ENCODE data around the gene AKR1C3. TPM values are rescaled to one million over a fixed set of nuclear protein-coding genes. Genes with fewer than 3 reads are reported as not detected.
"Not testable (repeated sequence)": the region's sequence is repeated elsewhere in the genome, so short reads cannot be mapped to it uniquely, and the experiment has no call there.

Gene AKR1C3
- total and polyA plus RNA-seq, 2 experiments from 2014 or later: 7.7 to 8.6 TPM

- Histone ChIP-seq H3K4me1 (ENCODE audit: low read depth) (no peaks in the 10 kb centered on the region), H3K4me3 (no peak overlapping the region), H3K9me3 (ENCODE audit: low read depth) (peaks cover 3% of the 10 kb centered on the region), H3K36me3 (no peaks in the 10 kb centered on the region), H3K27ac (no peak overlapping the region), H3K27me3 (no peaks in the 10 kb centered on the region)
- TF ChIP-seq CTCF (IDR thresholded peaks at IDR 0.05; ENCODE audit: low read depth, low read length): no peak
- DNase-seq (ENCODE audit: low read depth in 1 of 2, low spot score in 1 of 2): no peak
Observed at GRCh38 chr10:5123886-5124285, 29.7 kb downstream of the AKR1C3 start.

GRCh38 chr10:5125315-5126044 is 31.3 kb downstream of the AKR1C3 start:
- Histone ChIP-seq H3K4me3 (no peak overlapping the region), H3K27me3 (no peaks in the 10 kb centered on the region), H3K36me3 (no peaks in the 10 kb centered on the region), H3K4me1 (ENCODE audit: low read depth) (no peaks in the 10 kb centered on the region), H3K27ac (no peak overlapping the region), H3K9me3 (ENCODE audit: low read depth) (peaks cover 3% of the 10 kb centered on the region)
- DNase-seq (ENCODE audit: low read depth in 1 of 2, low spot score in 1 of 2): peak in 1 of 2 donors; percentile 7
- TF ChIP-seq CTCF (IDR thresholded peaks at IDR 0.05; ENCODE audit: low read depth, low read length): no peak

GRCh38 chr10:5135581-5135980 is 41.4 kb downstream of the AKR1C3 start:
- no peak for DNase-seq (ENCODE audit: low read depth in 1 of 2, low spot score in 1 of 2)
- TF ChIP-seq CTCF (IDR thresholded peaks at IDR 0.05; ENCODE audit: low read depth, low read length): no peak
- no peaks in the 10 kb centered on the region for H3K4me1 ChIP-seq (ENCODE audit: low read depth)
- H3K4me3 ChIP-seq: no peak overlapping the region
- no peaks in the 10 kb centered on the region for H3K36me3 ChIP-seq
- H3K9me3 ChIP-seq (ENCODE audit: low read depth): no peaks in the 10 kb centered on the region
- H3K27me3 ChIP-seq: no peaks in the 10 kb centered on the region
- H3K27ac ChIP-seq: no peak overlapping the region

GRCh38 chr10:5136468-5137087 is 42.4 kb downstream of the AKR1C3 start:
- no peak for TF ChIP-seq CTCF (IDR thresholded peaks at IDR 0.05; ENCODE audit: low read depth, low read length)
- no peak for DNase-seq (ENCODE audit: low read depth in 1 of 2, low spot score in 1 of 2)
- H3K27ac ChIP-seq: no peak overlapping the region
- H3K4me1 ChIP-seq (ENCODE audit: low read depth): no peaks in the 10 kb centered on the region
- no peaks in the 10 kb centered on the region for H3K9me3 ChIP-seq (ENCODE audit: low read depth)
- no peak overlapping the region for H3K4me3 ChIP-seq
- no peaks in the 10 kb centered on the region for H3K27me3 ChIP-seq
- H3K36me3 ChIP-seq: no peaks in the 10 kb centered on the region

- H3K27me3 ChIP-seq; H3K36me3 ChIP-seq; H3K9me3 ChIP-seq (ENCODE audit: low read depth); DNase-seq (ENCODE audit: low read depth in 1 of 2, low spot score in 1 of 2); H3K4me3 ChIP-seq; H3K27ac ChIP-seq; H3K4me1 ChIP-seq (ENCODE audit: low read depth): not testable (repeated sequence)
Observed at GRCh38 chr10:5137699-5138098, 43.5 kb downstream of the AKR1C3 start.

- no peaks in the 10 kb centered on the region for H3K27me3 ChIP-seq
- H3K4me1 ChIP-seq (ENCODE audit: low read depth): no peaks in the 10 kb centered on the region
- no peak for TF ChIP-seq CTCF (IDR thresholded peaks at IDR 0.05; ENCODE audit: low read depth, low read length)
- DNase-seq (ENCODE audit: low read depth in 1 of 2, low spot score in 1 of 2): no peak
- no peaks in the 10 kb centered on the region for H3K9me3 ChIP-seq (ENCODE audit: low read depth)
- no peak overlapping the region for H3K27ac ChIP-seq
- H3K4me3 ChIP-seq: no peak overlapping the region
- H3K36me3 ChIP-seq: no peaks in the 10 kb centered on the region
Observed at GRCh38 chr10:5142199-5142598, 48.0 kb downstream of the AKR1C3 start.
